Fibroblast of lung (primary cell): Measurements from ENCODE around the gene MYO5B.

Source experiments
- EZH2 ChIP-seq: IDR thresholded peaks from 2 replicates; pipeline ENCODE4 v1.5.1; 2012; ENCODE audit warnings: low read length, control low read depth, mild to moderate bottlenecking; ENCODE audit errors: missing control alignments
- TF ChIP-seq, protein P1 (sequence below), 2 donors: IDR thresholded peaks in 1 of 2; conservative IDR thresholded peaks in 1 of 2; 1 replicate in 1 of 2; 2 replicates in 1 of 2; pipeline ENCODE4 v1.5.1; 2011 to 2012; ENCODE audit warnings: low read length in 2 of 2, control low read depth in 1 of 2, inconsistent platforms in 1 of 2, low read depth in 1 of 2, mild to moderate bottlenecking in 1 of 2

DNA sequence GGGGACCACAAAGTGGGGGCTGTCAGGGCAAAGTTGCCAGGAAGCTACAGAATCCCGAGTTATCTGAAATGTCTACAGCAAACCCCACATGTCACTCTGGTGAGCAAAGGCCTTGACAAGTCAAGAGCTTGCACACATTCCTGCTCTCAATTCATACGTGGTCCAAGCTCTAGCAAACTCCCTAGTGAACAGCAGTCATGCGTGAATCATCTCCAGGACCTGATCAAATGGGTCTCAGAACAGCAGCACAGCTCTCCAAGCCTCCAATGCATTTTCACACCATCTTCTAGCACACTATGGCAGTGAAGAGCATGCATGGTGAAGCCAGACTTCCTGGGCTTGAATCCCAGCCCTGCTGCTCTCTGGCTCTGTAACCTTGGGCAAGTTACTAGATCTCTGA is 68.5 kb downstream of the MYO5B start:
- TF ChIP-seq, protein P1, sequence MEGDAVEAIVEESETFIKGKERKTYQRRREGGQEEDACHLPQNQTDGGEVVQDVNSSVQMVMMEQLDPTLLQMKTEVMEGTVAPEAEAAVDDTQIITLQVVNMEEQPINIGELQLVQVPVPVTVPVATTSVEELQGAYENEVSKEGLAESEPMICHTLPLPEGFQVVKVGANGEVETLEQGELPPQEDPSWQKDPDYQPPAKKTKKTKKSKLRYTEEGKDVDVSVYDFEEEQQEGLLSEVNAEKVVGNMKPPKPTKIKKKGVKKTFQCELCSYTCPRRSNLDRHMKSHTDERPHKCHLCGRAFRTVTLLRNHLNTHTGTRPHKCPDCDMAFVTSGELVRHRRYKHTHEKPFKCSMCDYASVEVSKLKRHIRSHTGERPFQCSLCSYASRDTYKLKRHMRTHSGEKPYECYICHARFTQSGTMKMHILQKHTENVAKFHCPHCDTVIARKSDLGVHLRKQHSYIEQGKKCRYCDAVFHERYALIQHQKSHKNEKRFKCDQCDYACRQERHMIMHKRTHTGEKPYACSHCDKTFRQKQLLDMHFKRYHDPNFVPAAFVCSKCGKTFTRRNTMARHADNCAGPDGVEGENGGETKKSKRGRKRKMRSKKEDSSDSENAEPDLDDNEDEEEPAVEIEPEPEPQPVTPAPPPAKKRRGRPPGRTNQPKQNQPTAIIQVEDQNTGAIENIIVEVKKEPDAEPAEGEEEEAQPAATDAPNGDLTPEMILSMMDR (conservative IDR thresholded peaks at IDR 0.05 in 1 of 2, IDR thresholded peaks at IDR 0.05 in 1 of 2; ENCODE audit: low read depth in 1 of 2, low read length in 2 of 2), result no peak
- TF ChIP-seq EZH2, result no peak
